Measurements from ENCODE around the gene MRPL23. TPM values are rescaled to one million over a fixed set of nuclear protein-coding genes. Genes with fewer than 3 reads are reported as not detected.

MRPL23 gene
- total RNA-seq, 2 donors from 2014 or later: 69.9 to 109 TPM

GRCh38 chr11:1927026-1927847, 19.9 kb upstream of the MRPL23 start:
- no peaks in the 10 kb centered on the region for H3K36me3 ChIP-seq (ENCODE audit: control insufficient read depth, insufficient read depth, low read length)
- Mint-ChIP-seq H3K36me3 (ENCODE audit: low read depth) (no peaks in the 10 kb centered on the region), H3K27ac (no peak overlapping the region), H3K9me3 (no peaks in the 10 kb centered on the region), H3K4me3 (no peak overlapping the region), H3K4me1 (no peaks in the 10 kb centered on the region), H3K27me3 (ENCODE audit: insufficient read depth) (peaks cover 3% of the 10 kb centered on the region)
- H3K9ac ChIP-seq (ENCODE audit: extremely low read depth, low read length, poor library complexity, severe bottlenecking): no peak overlapping the region
- peak overlapping the region; percentile 10 for H3K27ac ChIP-seq (ENCODE audit: low read depth, low read length)
- no peaks in the 10 kb centered on the region for H3K27me3 ChIP-seq (ENCODE audit: control insufficient read depth, insufficient read depth, low read length, poor library complexity, severe bottlenecking)
- no peak for DNase-seq
- no peak for TF ChIP-seq CTCF (conservative IDR thresholded peaks at IDR 0.05)
- no peak overlapping the region for H3K4me3 ChIP-seq (ENCODE audit: low read length)
- no peaks in the 10 kb centered on the region for H3K4me1 ChIP-seq (ENCODE audit: control insufficient read depth, insufficient read depth, low read length)
- H3K9me3 ChIP-seq (ENCODE audit: control insufficient read depth, low read length): no peaks in the 10 kb centered on the region
- WGBS, 2 experiments (ENCODE audit: insufficient coverage in 1 of 2, insufficient read length in 1 of 2): 89 to 91% methylated on average over 12 to 28 of the region's 28 CpGs

- no peak for TF ChIP-seq CTCF (conservative IDR thresholded peaks at IDR 0.05)
- DNase-seq: no peak
- no peaks in the 10 kb centered on the region for H3K9me3 Mint-ChIP-seq
- no peak overlapping the region for H3K4me3 Mint-ChIP-seq
- H3K4me1 Mint-ChIP-seq: no peaks in the 10 kb centered on the region
- Histone ChIP-seq H3K27me3 (ENCODE audit: control insufficient read depth, insufficient read depth, low read length, poor library complexity, severe bottlenecking) (no peaks in the 10 kb centered on the region), H3K36me3 (ENCODE audit: control insufficient read depth, insufficient read depth, low read length) (no peaks in the 10 kb centered on the region), H3K9ac (ENCODE audit: extremely low read depth, low read length, poor library complexity, severe bottlenecking) (no peak overlapping the region), H3K27ac (ENCODE audit: low read depth, low read length) (no peak overlapping the region), H3K4me1 (ENCODE audit: control insufficient read depth, insufficient read depth, low read length) (no peaks in the 10 kb centered on the region), H3K9me3 (ENCODE audit: control insufficient read depth, low read length) (no peaks in the 10 kb centered on the region), H3K4me3 (ENCODE audit: low read length) (no peak overlapping the region)
- no peaks in the 10 kb centered on the region for H3K36me3 Mint-ChIP-seq (ENCODE audit: low read depth)
- H3K27ac Mint-ChIP-seq: no peak overlapping the region
- WGBS, 2 experiments (ENCODE audit: insufficient coverage in 1 of 2, insufficient read length in 1 of 2): 90 to 91% methylated on average over 16 to 20 of the region's 20 CpGs
- peaks cover 3% of the 10 kb centered on the region for H3K27me3 Mint-ChIP-seq (ENCODE audit: insufficient read depth)
Measured at GRCh38 chr11:1927848-1928469, 19.2 kb upstream of the MRPL23 start.

- no peak overlapping the region for H3K4me3 ChIP-seq (ENCODE audit: low read length)
- no peak for DNase-seq
- no peaks in the 10 kb centered on the region for H3K36me3 ChIP-seq (ENCODE audit: control insufficient read depth, insufficient read depth, low read length)
- no peaks in the 10 kb centered on the region for H3K4me1 ChIP-seq (ENCODE audit: control insufficient read depth, insufficient read depth, low read length)
- H3K27me3 ChIP-seq (ENCODE audit: control insufficient read depth, insufficient read depth, low read length, poor library complexity, severe bottlenecking): no peaks in the 10 kb centered on the region
- H3K9me3 ChIP-seq (ENCODE audit: control insufficient read depth, low read length): no peaks in the 10 kb centered on the region
- H3K27ac Mint-ChIP-seq: no peak overlapping the region
- peaks cover 3% of the 10 kb centered on the region for H3K27me3 Mint-ChIP-seq (ENCODE audit: insufficient read depth)
- H3K27ac ChIP-seq (ENCODE audit: low read depth, low read length): no peak overlapping the region
- TF ChIP-seq CTCF (conservative IDR thresholded peaks at IDR 0.05): no peak
- WGBS, 2 experiments (ENCODE audit: insufficient coverage in 1 of 2, insufficient read length in 1 of 2): 90 to 95% methylated on average over 6 to 13 of the region's 13 CpGs
- no peak overlapping the region for H3K4me3 Mint-ChIP-seq
- H3K36me3 Mint-ChIP-seq (ENCODE audit: low read depth): no peaks in the 10 kb centered on the region
- no peak overlapping the region for H3K9ac ChIP-seq (ENCODE audit: extremely low read depth, low read length, poor library complexity, severe bottlenecking)
- H3K9me3 Mint-ChIP-seq: no peaks in the 10 kb centered on the region
- no peaks in the 10 kb centered on the region for H3K4me1 Mint-ChIP-seq
Measured at GRCh38 chr11:1928470-1928890, 18.7 kb upstream of the MRPL23 start.
